ENCODE results near the gene REXO4. TPM values are rescaled to one million over a fixed set of nuclear protein-coding genes. Genes with fewer than 3 reads are reported as not detected.

REXO4 gene
- total and polyA plus RNA-seq, 2 of the 13 experiments (the other 11 are each of a cell fraction or from before 2014, with no cell fraction given) = 18.5 to 30.4 TPM

DNA sequence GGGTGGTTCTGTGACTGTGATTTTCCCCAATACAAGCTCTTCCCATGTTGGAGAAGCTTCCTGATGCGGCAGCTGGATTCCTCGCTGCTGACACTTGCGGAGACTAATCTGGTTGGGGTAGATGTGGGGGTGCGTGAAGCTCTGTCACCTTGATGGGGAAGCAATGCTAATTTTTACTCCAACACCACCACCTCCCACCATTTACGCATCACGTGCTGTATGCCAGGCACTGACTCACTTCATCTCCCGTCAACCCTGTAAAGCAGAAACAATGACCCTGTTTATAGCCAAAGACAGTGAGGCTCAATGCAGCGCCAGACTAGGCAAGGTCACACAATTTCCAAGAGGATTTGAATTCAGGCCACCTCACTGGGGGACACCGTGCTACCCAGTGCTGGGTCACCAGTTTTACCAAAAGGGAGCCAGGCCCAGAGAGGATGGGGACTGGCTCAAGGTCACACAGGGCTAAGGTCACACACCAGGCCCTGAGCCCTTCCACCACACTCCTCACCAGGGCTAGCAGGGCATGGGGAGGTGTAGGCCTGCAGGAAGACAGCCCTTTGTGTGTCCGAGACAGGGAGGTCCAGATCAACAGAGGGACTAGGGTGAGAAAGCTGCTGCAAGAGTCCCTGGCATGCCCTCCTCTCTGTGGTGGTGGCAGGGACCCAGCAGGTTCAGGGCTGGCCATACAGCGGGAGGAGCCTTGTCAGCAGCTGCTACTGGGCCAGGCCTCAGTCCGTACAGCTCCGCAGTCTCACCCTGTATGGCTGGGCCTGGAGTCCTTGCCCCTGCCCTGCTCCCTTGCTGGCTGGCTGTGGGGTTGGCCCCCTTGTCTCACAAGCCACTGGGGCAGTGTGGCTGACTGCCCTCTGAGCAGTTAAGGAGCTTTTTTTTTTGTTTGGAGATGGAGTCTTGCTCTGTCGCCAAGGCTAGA is 38.4 kb downstream of the REXO4 start:
- Histone ChIP-seq H3K79me2 (ENCODE audit: insufficient read depth, low read length) (peaks cover 11% of the 10 kb centered on the region), H3K9me3 (ENCODE audit: low read length) (peaks cover 10% of the 10 kb centered on the region; the same call in 1 of the 2 replicates), H3K4me3 (replicated peaks in 1 of 3; ENCODE audit: insufficient read depth in 1 of 3, low read depth in 2 of 3, low read length in 3 of 3) (peak overlapping the region in 1 of 3 experiments; percentile 7; a peak in 1 of 6 replicates), H4K20me1 (ENCODE audit: insufficient read depth, low read length) (peaks cover 8% of the 10 kb centered on the region; the same call in 1 of the 2 replicates), H3K4me2 (ENCODE audit: low read depth, low read length) (peak overlapping the region; percentile 56), H2AFZ (ENCODE audit: low read length) (no peak overlapping the region), H3K4me1 (ENCODE audit: insufficient read depth, low read length) (peaks cover 44% of the 10 kb centered on the region), H3K27ac (ENCODE audit: extremely low read length, insufficient read depth, low read length) (no peak overlapping the region), H3K36me3 (replicated peaks in 1 of 2; ENCODE audit: control insufficient read depth in 1 of 2, insufficient read depth in 2 of 2, low read length in 2 of 2) (no peaks in the 10 kb centered on the region), H3K27me3 (ENCODE audit: control insufficient read depth in 1 of 2, insufficient read depth in 2 of 2, low read length in 2 of 2) (no peaks in the 10 kb centered on the region), H3K9ac (ENCODE audit: insufficient read depth, low read depth, low read length) (0 out of 2 replicates have a peak overlapping the region, but pooled peaks have one; percentile 23)
- ChIA-PET CTCF (ENCODE audit: low intra/inter-chr PET ratio, low total read pairs) (no interaction called here), POLR2A (interaction anchor here (0.8 to 3.3 kb wide), 4 partner anchors 10 to 80 kb away, joined by 3 to 16 read pairs (median 4); partner anchors contain the start of genes CACFD1, MED22 and RPL7A)
- BruUV-seq (replicated peaks) = no TSS peak
- ATAC-seq (no peak), FAIRE-seq (no peak), DNase-seq (ENCODE audit: low spot score) (no peak)
- in situ Hi-C loops (cut with HindIII; ENCODE audit: extremely low pct_ligation_motif_present, low pct_unique_long_range_greater_than_20kb) (no loop called here), intact Hi-C loops (cut with micrococcal nuclease; ENCODE audit: unreplicated experiment) (no loop called here)
- WGBS (ENCODE audit: low lambda C conversion rate) = 63% methylated on average over 10 of the region's 14 CpGs
- TF ChIP-seq, protein P1, sequence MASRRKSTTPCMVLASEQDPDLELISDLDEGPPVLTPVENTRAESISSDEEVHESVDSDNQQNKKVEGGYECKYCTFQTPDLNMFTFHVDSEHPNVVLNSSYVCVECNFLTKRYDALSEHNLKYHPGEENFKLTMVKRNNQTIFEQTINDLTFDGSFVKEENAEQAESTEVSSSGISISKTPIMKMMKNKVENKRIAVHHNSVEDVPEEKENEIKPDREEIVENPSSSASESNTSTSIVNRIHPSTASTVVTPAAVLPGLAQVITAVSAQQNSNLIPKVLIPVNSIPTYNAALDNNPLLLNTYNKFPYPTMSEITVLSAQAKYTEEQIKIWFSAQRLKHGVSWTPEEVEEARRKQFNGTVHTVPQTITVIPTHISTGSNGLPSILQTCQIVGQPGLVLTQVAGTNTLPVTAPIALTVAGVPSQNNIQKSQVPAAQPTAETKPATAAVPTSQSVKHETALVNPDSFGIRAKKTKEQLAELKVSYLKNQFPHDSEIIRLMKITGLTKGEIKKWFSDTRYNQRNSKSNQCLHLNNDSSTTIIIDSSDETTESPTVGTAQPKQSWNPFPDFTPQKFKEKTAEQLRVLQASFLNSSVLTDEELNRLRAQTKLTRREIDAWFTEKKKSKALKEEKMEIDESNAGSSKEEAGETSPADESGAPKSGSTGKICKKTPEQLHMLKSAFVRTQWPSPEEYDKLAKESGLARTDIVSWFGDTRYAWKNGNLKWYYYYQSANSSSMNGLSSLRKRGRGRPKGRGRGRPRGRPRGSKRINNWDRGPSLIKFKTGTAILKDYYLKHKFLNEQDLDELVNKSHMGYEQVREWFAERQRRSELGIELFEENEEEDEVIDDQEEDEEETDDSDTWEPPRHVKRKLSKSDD (CRISPR knock-in tag; IDR thresholded peaks at IDR 0.05; ENCODE audit: low read depth) = no peak
- TF ChIP-seq MIXL1 (CRISPR knock-in tag; IDR thresholded peaks at IDR 0.05) (no peak), ZSCAN21 (CRISPR knock-in tag; IDR thresholded peaks at IDR 0.05; ENCODE audit: borderline replicate concordance) (peak; percentile 19; the same call in 1 of the 2 replicates), ZNF768 (CRISPR knock-in tag; IDR thresholded peaks at IDR 0.05) (peak; percentile 80), HDAC2 (CRISPR knock-in tag; IDR thresholded peaks at IDR 0.05) (no peak), ZNF564 (CRISPR knock-in tag; IDR thresholded peaks at IDR 0.05) (no peak), ZFX (CRISPR knock-in tag; IDR thresholded peaks at IDR 0.05; ENCODE audit: low read depth) (peak; percentile 73; the same call in 1 of the 2 replicates), ZFY (CRISPR knock-in tag; IDR thresholded peaks at IDR 0.05) (peak; percentile 26; the same call in 1 of the 2 replicates)
- TF ChIP-seq, protein P2, sequence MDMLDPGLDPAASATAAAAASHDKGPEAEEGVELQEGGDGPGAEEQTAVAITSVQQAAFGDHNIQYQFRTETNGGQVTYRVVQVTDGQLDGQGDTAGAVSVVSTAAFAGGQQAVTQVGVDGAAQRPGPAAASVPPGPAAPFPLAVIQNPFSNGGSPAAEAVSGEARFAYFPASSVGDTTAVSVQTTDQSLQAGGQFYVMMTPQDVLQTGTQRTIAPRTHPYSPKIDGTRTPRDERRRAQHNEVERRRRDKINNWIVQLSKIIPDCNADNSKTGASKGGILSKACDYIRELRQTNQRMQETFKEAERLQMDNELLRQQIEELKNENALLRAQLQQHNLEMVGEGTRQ (IDR thresholded peaks at IDR 0.05; ENCODE audit: low read depth, low read length) = peak; percentile 57; the same call in 1 of the 2 replicates
- TF ChIP-seq, protein P2 (CRISPR knock-in tag; IDR thresholded peaks at IDR 0.05; ENCODE audit: borderline replicate concordance) = no peak
- TF ChIP-seq, protein P3, sequence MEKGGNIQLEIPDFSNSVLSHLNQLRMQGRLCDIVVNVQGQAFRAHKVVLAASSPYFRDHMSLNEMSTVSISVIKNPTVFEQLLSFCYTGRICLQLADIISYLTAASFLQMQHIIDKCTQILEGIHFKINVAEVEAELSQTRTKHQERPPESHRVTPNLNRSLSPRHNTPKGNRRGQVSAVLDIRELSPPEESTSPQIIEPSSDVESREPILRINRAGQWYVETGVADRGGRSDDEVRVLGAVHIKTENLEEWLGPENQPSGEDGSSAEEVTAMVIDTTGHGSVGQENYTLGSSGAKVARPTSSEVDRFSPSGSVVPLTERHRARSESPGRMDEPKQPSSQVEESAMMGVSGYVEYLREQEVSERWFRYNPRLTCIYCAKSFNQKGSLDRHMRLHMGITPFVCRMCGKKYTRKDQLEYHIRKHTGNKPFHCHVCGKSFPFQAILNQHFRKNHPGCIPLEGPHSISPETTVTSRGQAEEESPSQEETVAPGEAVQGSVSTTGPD (CRISPR knock-in tag; IDR thresholded peaks at IDR 0.05) = 0 out of 2 replicates have a peak, but pooled peaks have one; percentile 33
- TF ChIP-seq, protein P4, sequence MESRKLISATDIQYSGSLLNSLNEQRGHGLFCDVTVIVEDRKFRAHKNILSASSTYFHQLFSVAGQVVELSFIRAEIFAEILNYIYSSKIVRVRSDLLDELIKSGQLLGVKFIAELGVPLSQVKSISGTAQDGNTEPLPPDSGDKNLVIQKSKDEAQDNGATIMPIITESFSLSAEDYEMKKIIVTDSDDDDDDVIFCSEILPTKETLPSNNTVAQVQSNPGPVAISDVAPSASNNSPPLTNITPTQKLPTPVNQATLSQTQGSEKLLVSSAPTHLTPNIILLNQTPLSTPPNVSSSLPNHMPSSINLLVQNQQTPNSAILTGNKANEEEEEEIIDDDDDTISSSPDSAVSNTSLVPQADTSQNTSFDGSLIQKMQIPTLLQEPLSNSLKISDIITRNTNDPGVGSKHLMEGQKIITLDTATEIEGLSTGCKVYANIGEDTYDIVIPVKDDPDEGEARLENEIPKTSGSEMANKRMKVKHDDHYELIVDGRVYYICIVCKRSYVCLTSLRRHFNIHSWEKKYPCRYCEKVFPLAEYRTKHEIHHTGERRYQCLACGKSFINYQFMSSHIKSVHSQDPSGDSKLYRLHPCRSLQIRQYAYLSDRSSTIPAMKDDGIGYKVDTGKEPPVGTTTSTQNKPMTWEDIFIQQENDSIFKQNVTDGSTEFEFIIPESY (CRISPR knock-in tag; IDR thresholded peaks at IDR 0.05) = 0 out of 2 replicates have a peak, but pooled peaks have one; percentile 45
